K562 (cell line): ENCODE data around the gene MAPK1IP1L. TPM values are rescaled to one million over a fixed set of nuclear protein-coding genes. Genes with fewer than 3 reads are reported as not detected.

ENCODE experiments used
- CBX8 ChIP-seq: fragments of 200-600 bp; sonication (generic); IDR thresholded peaks from 2 replicates; pipeline ENCODE4 v1.6.1; 2012; ENCODE audit warnings: borderline replicate concordance, mixed run types, low read depth, mild to moderate bottlenecking, moderate library complexity, mixed read lengths, low read length, control low read depth, inconsistent platforms; ENCODE audit not compliant: poor library complexity, severe bottlenecking; ENCODE audit errors: extremely low read depth
- CUX1 ChIP-seq: fragments of 200-800 bp; sonication (Bioruptor generic); IDR thresholded peaks from 2 replicates; pipeline ENCODE4 v1.6.1; 2016; ENCODE audit warnings: missing genetic modification characterization, missing compliant biosample characterization
- ETV6 ChIP-seq, 3 experiments: fragments of 150-350 bp in 1 of 3; sonication (generic) in 1 of 3; formaldehyde crosslinking in 1 of 3; IDR thresholded peaks; 2 replicates each; pipeline versions ENCODE4 v1.6.1 to v1.8.0; 2014 to 2022; ENCODE audit warnings: borderline replicate concordance in 2 of 3, low read depth in 2 of 3, antibody characterized with exemption in 1 of 3, low read length in 1 of 3, mild to moderate bottlenecking in 1 of 3, missing genetic modification reagents in 1 of 3
- FOXP1 ChIP-seq: sonication (generic); formaldehyde crosslinking; IDR thresholded peaks from 2 replicates; pipeline ENCODE4 v1.8.0; 2022; ENCODE audit warnings: mild to moderate bottlenecking, missing genetic modification reagents
- MBD2 ChIP-seq: sonication (generic); IDR thresholded peaks from 2 replicates; pipeline ENCODE4 v1.6.1; 2016; ENCODE audit warnings: low read depth, borderline replicate concordance
- NR3C1 ChIP-seq: sonication (generic); formaldehyde crosslinking; IDR thresholded peaks from 2 replicates; pipeline ENCODE4 v1.8.1; 2022; ENCODE audit warnings: missing genetic modification reagents
- PML ChIP-seq: IDR thresholded peaks from 2 replicates; pipeline ENCODE4 v1.6.1; 2012; ENCODE audit warnings: low read length, inconsistent platforms
- POLR2G ChIP-seq: fragments of 200-400 bp; formaldehyde crosslinking; IDR thresholded peaks from 2 replicates; pipeline ENCODE4 v1.6.1; 2017; ENCODE audit warnings: low read depth, mild to moderate bottlenecking, antibody characterized with exemption, low read length, moderate library complexity
- RBM22 ChIP-seq: fragments of 200-400 bp; formaldehyde crosslinking; IDR thresholded peaks from 2 replicates; pipeline ENCODE4 v1.6.1; 2018; ENCODE audit warnings: low read length, low read depth; ENCODE audit not compliant: poor library complexity, severe bottlenecking
- TAF7 ChIP-seq: fragments of 450-650 bp; IDR thresholded peaks from 2 replicates; pipeline ENCODE4 v1.6.1; 2016; ENCODE audit warnings: missing genetic modification characterization, missing compliant biosample characterization
- ZNF23 ChIP-seq: fragments of 250-450 bp; sonication (Bioruptor Pico); IDR thresholded peaks from 2 replicates; pipeline ENCODE4 v1.4.0; 2020; ENCODE audit warnings: mild to moderate bottlenecking
- ZNF740 ChIP-seq, 3 experiments: fragments of 200-800 bp in 1 of 3; sonication (Bioruptor generic) in 1 of 3; sonication (generic) in 1 of 3; formaldehyde crosslinking in 1 of 3; IDR thresholded peaks; 2 replicates each; pipeline versions ENCODE4 v1.6.1 to v1.8.0; 2016 to 2022; ENCODE audit warnings: mild to moderate bottlenecking in 2 of 3, missing compliant biosample characterization in 2 of 3, missing genetic modification characterization in 2 of 3, missing genetic modification reagents in 1 of 3
- ZSCAN32 ChIP-seq: fragments of 450-650 bp; formaldehyde crosslinking; IDR thresholded peaks from 2 replicates; pipeline ENCODE4 v1.4.0; 2020; ENCODE audit warnings: mild to moderate bottlenecking, moderate library complexity
- polyA plus RNA-seq, 8 experiments: library from polyadenylated mRNA; depleted of rRNA in 4 of 8; stranded (reverse) in 5 of 8; unstranded in 3 of 8; fragments of >200 nt; fragmentation: Nextera tagmentation in 2 of 8; fragmentation: Illumina TruSeq in 1 of 8; extraction: Ambion mirVana in 2 of 8; extraction: Trizol in 1 of 8; gene quantifications; 2 replicates each; pipeline versions ENCODE4 v1.2.1 to v1.2.3, GENCODE V29; 2011 to 2014; ENCODE audit warnings: inconsistent platforms in 1 of 8, missing spikeins in 1 of 8
- total RNA-seq, 7 experiments: library from RNA; depleted of rRNA in 6 of 7; stranded (reverse); fragments of >200 nt in 6 of 7; fragmentation: Illumina TruSeq in 2 of 7; extraction: Trizol in 2 of 7; gene quantifications; 2 replicates each; pipeline versions ENCODE4 v1.2.1 to v1.2.3, GENCODE V29; 2011 to 2021; ENCODE audit warnings: low replicate concordance in 1 of 7
- TF ChIP-seq, protein P1 (sequence below), 2 experiments: fragments of 450-650 bp; IDR thresholded peaks; 2 replicates each; pipeline ENCODE4 v1.6.1; 2016
- TF ChIP-seq, protein P2 (sequence below): fragments of 450-650 bp; IDR thresholded peaks from 2 replicates; pipeline ENCODE4 v1.6.1; 2016; ENCODE audit warnings: borderline replicate concordance

Gene MAPK1IP1L
- total and polyA plus RNA-seq, 9 of the 15 experiments (the other 6 are each of a cell fraction or from before 2014, with no cell fraction given), result 32.7 to 99.4 (median 49.8) TPM

GRCh38 chr14:55051423-55052268, at the start of gene MAPK1IP1L (continued):
- TF ChIP-seq, protein P1, sequence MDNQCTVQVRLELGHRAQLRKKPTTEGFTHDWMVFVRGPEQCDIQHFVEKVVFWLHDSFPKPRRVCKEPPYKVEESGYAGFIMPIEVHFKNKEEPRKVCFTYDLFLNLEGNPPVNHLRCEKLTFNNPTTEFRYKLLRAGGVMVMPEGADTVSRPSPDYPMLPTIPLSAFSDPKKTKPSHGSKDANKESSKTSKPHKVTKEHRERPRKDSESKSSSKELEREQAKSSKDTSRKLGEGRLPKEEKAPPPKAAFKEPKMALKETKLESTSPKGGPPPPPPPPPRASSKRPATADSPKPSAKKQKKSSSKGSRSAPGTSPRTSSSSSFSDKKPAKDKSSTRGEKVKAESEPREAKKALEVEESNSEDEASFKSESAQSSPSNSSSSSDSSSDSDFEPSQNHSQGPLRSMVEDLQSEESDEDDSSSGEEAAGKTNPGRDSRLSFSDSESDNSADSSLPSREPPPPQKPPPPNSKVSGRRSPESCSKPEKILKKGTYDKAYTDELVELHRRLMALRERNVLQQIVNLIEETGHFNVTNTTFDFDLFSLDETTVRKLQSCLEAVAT (IDR thresholded peaks at IDR 0.05), result peak in 1 of 2 experiments; percentile 6; a peak in 1 of 4 replicates
- peak; percentile 83 for TF ChIP-seq FOXP1 (CRISPR knock-in tag)
- no peak for TF ChIP-seq CBX8
- TF ChIP-seq, protein P2, sequence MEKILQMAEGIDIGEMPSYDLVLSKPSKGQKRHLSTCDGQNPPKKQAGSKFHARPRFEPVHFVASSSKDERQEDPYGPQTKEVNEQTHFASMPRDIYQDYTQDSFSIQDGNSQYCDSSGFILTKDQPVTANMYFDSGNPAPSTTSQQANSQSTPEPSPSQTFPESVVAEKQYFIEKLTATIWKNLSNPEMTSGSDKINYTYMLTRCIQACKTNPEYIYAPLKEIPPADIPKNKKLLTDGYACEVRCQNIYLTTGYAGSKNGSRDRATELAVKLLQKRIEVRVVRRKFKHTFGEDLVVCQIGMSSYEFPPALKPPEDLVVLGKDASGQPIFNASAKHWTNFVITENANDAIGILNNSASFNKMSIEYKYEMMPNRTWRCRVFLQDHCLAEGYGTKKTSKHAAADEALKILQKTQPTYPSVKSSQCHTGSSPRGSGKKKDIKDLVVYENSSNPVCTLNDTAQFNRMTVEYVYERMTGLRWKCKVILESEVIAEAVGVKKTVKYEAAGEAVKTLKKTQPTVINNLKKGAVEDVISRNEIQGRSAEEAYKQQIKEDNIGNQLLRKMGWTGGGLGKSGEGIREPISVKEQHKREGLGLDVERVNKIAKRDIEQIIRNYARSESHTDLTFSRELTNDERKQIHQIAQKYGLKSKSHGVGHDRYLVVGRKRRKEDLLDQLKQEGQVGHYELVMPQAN, result peak; percentile 67; the same call in 1 of the 2 replicates
- TF ChIP-seq RBM22, result peak; percentile 58
- peak; percentile 77; the same call in 1 of the 2 replicates for TF ChIP-seq NR3C1
- peak; percentile 76 for TF ChIP-seq TAF7
- 0 out of 2 replicates have a peak, but pooled peaks have one; percentile 40 for TF ChIP-seq MBD2
- TF ChIP-seq ZNF740 (CRISPR knock-in tag; IDR thresholded peaks at IDR 0.05), result peak; percentile 42; the same call in 1 of the 2 replicates
- no peak for TF ChIP-seq ZNF740 (tag; IDR thresholded peaks at IDR 0.05)
- peak; percentile 99 for TF ChIP-seq POLR2G
- no peak for TF ChIP-seq CUX1
- no peak for TF ChIP-seq ZNF23 (CRISPR knock-in tag)
- TF ChIP-seq PML, result peak; percentile 89
- TF ChIP-seq ETV6 (IDR thresholded peaks at IDR 0.05; ENCODE audit: borderline replicate concordance in 1 of 2, low read depth in 2 of 2, low read length in 1 of 2), result peak in 1 of 2 experiments; percentile 68; a peak in 1 of 4 replicates
- no peak for TF ChIP-seq ETV6 (CRISPR knock-in tag; IDR thresholded peaks at IDR 0.05; ENCODE audit: borderline replicate concordance)
- TF ChIP-seq ZSCAN32 (CRISPR knock-in tag), result no peak
